CD14-positive monocyte (primary cell): ENCODE data around the gene SEC14L1. TPM values are rescaled to one million over a fixed set of nuclear protein-coding genes. Genes with fewer than 3 reads are reported as not detected.

Experiments used
- DNase-seq, 3 donors: peaks; one replicate each; pipeline ENCODE4 v3.0.0-alpha.2; 2011 to 2022
- H2AFZ ChIP-seq: 2 replicates; pipeline ENCODE4 v1.6.0; 2012; ENCODE audit warnings: mild to moderate bottlenecking, low read depth, low read length, inconsistent platforms; ENCODE audit not compliant: insufficient read depth, poor library complexity, severe bottlenecking
- H3K27ac ChIP-seq, 2 donors: 1 replicate in 1 of 2; 2 replicates in 1 of 2; pipeline ENCODE4 v1.5.1; 2012 to 2013; ENCODE audit warnings: low read length in 2 of 2, control low read depth in 1 of 2, inconsistent platforms in 1 of 2, low read depth in 1 of 2, mild to moderate bottlenecking in 1 of 2
- H3K27me3 ChIP-seq, 2 donors: one replicate each; pipeline versions ENCODE4 v1.6.0 to v1.6.1; 2011 to 2013; ENCODE audit warnings: low read length in 2 of 2; ENCODE audit not compliant: control insufficient read depth in 2 of 2, insufficient read depth in 2 of 2
- H3K36me3 ChIP-seq, 2 donors: replicated peaks in 1 of 2; 1 replicate in 1 of 2; 2 replicates in 1 of 2; pipeline versions ENCODE4 v1.5.1 to v1.6.1; 2012 to 2013; ENCODE audit warnings: low read length in 2 of 2, control low read depth in 1 of 2, inconsistent platforms in 1 of 2, mild to moderate bottlenecking in 1 of 2; ENCODE audit not compliant: insufficient read depth in 2 of 2, control insufficient read depth in 1 of 2
- H3K4me1 ChIP-seq, 2 donors: 1 replicate in 1 of 2; 2 replicates in 1 of 2; pipeline versions ENCODE4 v1.5.1 to v1.6.1; 2012 to 2013; ENCODE audit warnings: low read length in 2 of 2, control low read depth in 1 of 2, inconsistent platforms in 1 of 2, mild to moderate bottlenecking in 1 of 2, moderate library complexity in 1 of 2; ENCODE audit not compliant: insufficient read depth in 2 of 2, control insufficient read depth in 1 of 2
- H3K4me2 ChIP-seq: replicated peaks from 2 replicates; pipeline ENCODE3; 2012; ENCODE audit warnings: low read length, moderate library complexity, mild to moderate bottlenecking; ENCODE audit not compliant: poor library complexity, severe bottlenecking; ENCODE audit errors: extremely low read depth
- H3K4me3 ChIP-seq, 3 experiments: fragments of 200-600 bp in 1 of 3; sonication (generic) in 1 of 3; replicated peaks in 1 of 3; 1 replicate in 2 of 3; 2 replicates in 1 of 3; pipeline ENCODE4 v1.5.1; 2011 to 2013; ENCODE audit warnings: low read length in 3 of 3, mild to moderate bottlenecking in 3 of 3, control low read depth in 2 of 3, low read depth in 2 of 3, inconsistent platforms in 1 of 3, moderate library complexity in 1 of 3
- H3K79me2 ChIP-seq: 2 replicates; pipeline ENCODE4 v1.6.0; 2012; ENCODE audit warnings: mild to moderate bottlenecking, control low read depth, inconsistent platforms, low read length, moderate library complexity; ENCODE audit not compliant: insufficient read depth
- H3K9ac ChIP-seq: 2 replicates; pipeline ENCODE4 v1.6.0; 2017; ENCODE audit warnings: low read length, mild to moderate bottlenecking; ENCODE audit not compliant: insufficient read depth, poor library complexity, severe bottlenecking
- H3K9me3 ChIP-seq, 2 donors: replicated peaks in 1 of 2; 1 replicate in 1 of 2; 2 replicates in 1 of 2; pipeline versions ENCODE4 v1.5.1 to v1.6.1; 2012 to 2013; ENCODE audit warnings: low read length in 2 of 2, control low read depth in 1 of 2; ENCODE audit not compliant: control insufficient read depth in 1 of 2, insufficient read depth in 1 of 2
- H4K20me1 ChIP-seq: 2 replicates; pipeline ENCODE4 v1.6.0; 2012; ENCODE audit warnings: mild to moderate bottlenecking, low read length, control low read depth, moderate library complexity; ENCODE audit not compliant: insufficient read depth
- H3K27ac Mint-ChIP-seq, 7 donors: one replicate each; pipeline ENCODE4 v1.8.0; 2020; ENCODE audit warnings: mild to moderate bottlenecking in 7 of 7, mixed read lengths in 7 of 7, moderate library complexity in 6 of 7, inconsistent platforms in 2 of 7
- H3K27me3 Mint-ChIP-seq, 3 donors: one replicate each; pipeline ENCODE4 v1.8.0; 2021 to 2022; ENCODE audit warnings: low read depth in 3 of 3, mild to moderate bottlenecking in 3 of 3, mixed read lengths in 3 of 3, moderate library complexity in 3 of 3, inconsistent platforms in 1 of 3
- H3K36me3 Mint-ChIP-seq, 2 donors: one replicate each; pipeline ENCODE4 v1.8.0; 2020; ENCODE audit warnings: mixed read lengths in 2 of 2, inconsistent platforms in 1 of 2, mild to moderate bottlenecking in 1 of 2
- H3K4me1 Mint-ChIP-seq: one replicate; pipeline ENCODE4 v1.8.0; 2020; ENCODE audit warnings: mild to moderate bottlenecking, mixed read lengths
- H3K4me3 Mint-ChIP-seq, 2 donors: one replicate each; pipeline ENCODE4 v1.8.0; 2020; ENCODE audit warnings: mild to moderate bottlenecking in 2 of 2, mixed read lengths in 2 of 2, moderate library complexity in 1 of 2
- H3K9me3 Mint-ChIP-seq, 7 donors: one replicate each; pipeline ENCODE4 v1.8.0; 2020 to 2022; ENCODE audit warnings: mixed read lengths in 7 of 7, mild to moderate bottlenecking in 6 of 7, moderate library complexity in 6 of 7, inconsistent platforms in 2 of 7
- WGBS: methylation state at CpG from one replicate; pipeline ENCODE4 v1.1.5; 2013; ENCODE audit warnings: missing lambda C conversion rate; ENCODE audit not compliant: insufficient coverage; 5-methylcytosine and 5-hydroxymethylcytosine counted together
- intact Hi-C, 2 donors: fragments of 100-400 bp; cut with micrococcal nuclease; formaldehyde crosslinking; loops; one replicate each; pipeline versions ENCODE4 v1.15.0 to v1.15.1; 2023
- polyA plus RNA-seq, 3 donors: library from polyadenylated mRNA; depleted of rRNA in 1 of 3; unstranded in 2 of 3; stranded (reverse) in 1 of 3; fragments of 300-500 nt in 2 of 3; fragments of >200 nt in 1 of 3; fragmentation: Illumina TruSeq in 2 of 3; gene quantifications; 1 replicate in 2 of 3; 2 replicates in 1 of 3; pipeline ENCODE4 v1.2.3, GENCODE V29; 2012 to 2021
- TF ChIP-seq, protein P1 (sequence below): fragments of 200-600 bp; IDR thresholded peaks from one replicate; pipeline ENCODE4 v1.8.0; 2022; ENCODE audit warnings: antibody characterized with exemption, mild to moderate bottlenecking

The SEC14L1 gene
- polyA plus RNA-seq, 3 donors = 34.1 to 76.4 (median 43.2) TPM

DNA sequence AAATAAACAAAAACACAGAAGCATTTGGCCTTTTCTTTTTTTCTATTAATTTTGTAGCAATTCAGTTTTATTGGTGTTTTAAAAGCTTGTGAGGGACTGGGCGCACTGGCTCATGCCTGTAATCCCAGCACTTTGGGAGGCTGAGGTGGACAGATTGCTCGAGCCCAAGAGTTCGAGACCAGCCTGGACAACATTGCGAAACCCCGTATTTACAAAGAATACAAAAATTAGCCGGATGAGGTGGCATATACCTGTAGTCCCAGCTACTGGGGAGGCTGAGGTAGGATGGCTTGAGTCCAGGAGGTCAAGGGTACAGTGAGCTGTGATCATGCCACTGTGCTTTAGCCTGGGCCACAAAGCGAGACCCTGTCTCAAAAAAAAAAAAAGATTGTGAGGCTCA is 53.4 kb downstream of the SEC14L1 start:
- Histone ChIP-seq H3K9me3 (no peaks in the 10 kb centered on the region), H2AFZ (no peak overlapping the region), H3K27me3 (no peaks in the 10 kb centered on the region), H3K36me3 (peaks cover 78 to 90% of the 10 kb centered on the region in 2 donors), H3K79me2 (peaks cover 8% of the 10 kb centered on the region), H3K4me3 (no peak overlapping the region), H3K4me2 (no peak overlapping the region), H3K27ac (no peak overlapping the region), H3K4me1 (no peaks in the 10 kb centered on the region), H4K20me1 (peaks cover 79% of the 10 kb centered on the region), H3K9ac (no peak overlapping the region)
- 100% methylated on average over 1 of the region's 7 CpGs for WGBS
- Mint-ChIP-seq H3K9me3 (peaks cover 0 to 2% (median 0%) of the 10 kb centered on the region in 7 donors), H3K4me3 (no peak overlapping the region), H3K27me3 (peaks cover 0 to 2% (median 0%) of the 10 kb centered on the region in 3 donors), H3K4me1 (peaks cover 6% of the 10 kb centered on the region), H3K27ac (no peak overlapping the region), H3K36me3 (peaks cover 81 to 92% of the 10 kb centered on the region in 2 donors)
- TF ChIP-seq, protein P1, sequence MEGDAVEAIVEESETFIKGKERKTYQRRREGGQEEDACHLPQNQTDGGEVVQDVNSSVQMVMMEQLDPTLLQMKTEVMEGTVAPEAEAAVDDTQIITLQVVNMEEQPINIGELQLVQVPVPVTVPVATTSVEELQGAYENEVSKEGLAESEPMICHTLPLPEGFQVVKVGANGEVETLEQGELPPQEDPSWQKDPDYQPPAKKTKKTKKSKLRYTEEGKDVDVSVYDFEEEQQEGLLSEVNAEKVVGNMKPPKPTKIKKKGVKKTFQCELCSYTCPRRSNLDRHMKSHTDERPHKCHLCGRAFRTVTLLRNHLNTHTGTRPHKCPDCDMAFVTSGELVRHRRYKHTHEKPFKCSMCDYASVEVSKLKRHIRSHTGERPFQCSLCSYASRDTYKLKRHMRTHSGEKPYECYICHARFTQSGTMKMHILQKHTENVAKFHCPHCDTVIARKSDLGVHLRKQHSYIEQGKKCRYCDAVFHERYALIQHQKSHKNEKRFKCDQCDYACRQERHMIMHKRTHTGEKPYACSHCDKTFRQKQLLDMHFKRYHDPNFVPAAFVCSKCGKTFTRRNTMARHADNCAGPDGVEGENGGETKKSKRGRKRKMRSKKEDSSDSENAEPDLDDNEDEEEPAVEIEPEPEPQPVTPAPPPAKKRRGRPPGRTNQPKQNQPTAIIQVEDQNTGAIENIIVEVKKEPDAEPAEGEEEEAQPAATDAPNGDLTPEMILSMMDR = no peak
- intact Hi-C loops = no loop called here
- no peak for DNase-seq

DNA sequence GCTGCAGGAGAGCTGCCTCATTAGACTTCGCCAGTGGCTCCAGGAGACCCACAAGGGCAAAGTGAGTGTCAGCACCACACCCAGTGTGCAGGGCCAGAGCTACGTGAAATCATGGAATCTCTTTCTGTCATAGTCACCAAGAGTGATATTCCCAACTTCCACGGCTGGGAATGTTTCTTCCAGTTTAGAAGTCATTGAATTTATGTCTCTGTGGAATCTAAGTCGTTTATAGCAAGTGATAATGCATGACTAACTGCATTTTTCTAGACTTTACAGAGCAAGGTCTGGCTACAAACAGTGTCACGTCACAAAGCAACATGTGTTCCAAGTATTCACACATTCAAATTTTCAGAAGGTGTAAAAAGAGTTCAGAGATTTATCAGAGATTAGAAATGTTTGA is 55.5 kb downstream of the SEC14L1 start:
- Histone ChIP-seq H3K27ac (no peak overlapping the region), H3K36me3 (peaks cover 91 to 100% of the 10 kb centered on the region in 2 donors), H3K27me3 (no peaks in the 10 kb centered on the region), H3K9ac (no peak overlapping the region), H3K4me2 (no peak overlapping the region), H2AFZ (no peak overlapping the region), H4K20me1 (peaks cover 79% of the 10 kb centered on the region), H3K4me1 (no peaks in the 10 kb centered on the region), H3K4me3 (no peak overlapping the region), H3K79me2 (no peaks in the 10 kb centered on the region), H3K9me3 (no peaks in the 10 kb centered on the region)
- TF ChIP-seq, protein P1 = no peak
- Mint-ChIP-seq H3K27me3 (peaks cover 0 to 2% (median 0%) of the 10 kb centered on the region in 3 donors), H3K27ac (no peak overlapping the region), H3K4me1 (no peaks in the 10 kb centered on the region), H3K9me3 (peaks cover 0 to 2% (median 0%) of the 10 kb centered on the region in 7 donors), H3K4me3 (no peak overlapping the region), H3K36me3 (peaks cover 92 to 100% of the 10 kb centered on the region in 2 donors)
- intact Hi-C loops = no loop called here
- no peak for DNase-seq
- WGBS = 100% methylated on average over 1 of the region's 5 CpGs
